CD4-positive, alpha-beta T cell treated with Interferon alpha-2 for 1 hour (primary cell): ENCODE results near the gene GALNT18.
A peak's percentile ranks its signal among the peaks of the same experiment; 100 is the strongest.

Source experiments
- DNase-seq, 2 donors: peaks; one replicate each; pipeline ENCODE4 v3.0.0-alpha.2; 2020 to 2022

Gene GALNT18

DNA sequence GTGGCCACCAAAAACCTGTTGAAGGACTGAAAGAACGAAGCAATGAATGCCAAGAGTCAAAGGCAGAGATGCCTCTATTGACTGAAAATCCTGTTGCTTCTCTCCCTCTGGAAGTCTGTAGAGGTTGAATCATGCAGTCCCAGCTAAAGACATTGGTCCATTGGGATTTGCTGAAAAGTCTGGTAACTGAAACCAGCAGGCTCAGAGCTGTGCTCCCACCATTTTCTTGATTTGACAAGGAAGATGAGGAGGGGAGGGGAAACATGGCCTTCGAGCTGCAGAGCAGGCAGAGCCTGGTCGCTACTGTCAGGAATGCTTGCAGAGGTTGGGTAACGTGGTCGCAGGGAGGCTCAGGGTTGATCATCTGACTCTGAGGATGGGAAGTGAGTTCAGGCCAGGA is 196.0 kb downstream of the GALNT18 start:
- DNase-seq, result no peak

DNA sequence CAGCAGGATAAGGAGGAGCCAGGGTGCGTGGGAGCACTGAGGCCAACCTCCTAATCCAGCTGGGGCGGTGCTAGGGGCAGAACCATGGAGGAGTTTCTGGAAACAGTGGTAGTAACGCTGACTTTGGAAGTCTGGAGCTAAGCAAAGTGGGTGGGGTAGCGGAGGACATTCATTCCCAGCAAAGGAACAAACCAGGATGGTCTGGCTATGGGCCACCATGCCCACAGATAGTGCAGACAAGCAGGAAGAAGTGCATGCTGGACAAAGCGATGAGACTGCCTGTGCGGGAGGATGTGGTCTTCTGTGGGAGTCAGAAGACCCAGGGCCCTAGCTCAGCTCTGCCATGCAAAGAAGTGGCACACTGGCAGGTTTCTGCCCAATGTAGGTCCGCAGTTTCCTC is 197.1 kb downstream of the GALNT18 start:
- DNase-seq, result no peak

DNA sequence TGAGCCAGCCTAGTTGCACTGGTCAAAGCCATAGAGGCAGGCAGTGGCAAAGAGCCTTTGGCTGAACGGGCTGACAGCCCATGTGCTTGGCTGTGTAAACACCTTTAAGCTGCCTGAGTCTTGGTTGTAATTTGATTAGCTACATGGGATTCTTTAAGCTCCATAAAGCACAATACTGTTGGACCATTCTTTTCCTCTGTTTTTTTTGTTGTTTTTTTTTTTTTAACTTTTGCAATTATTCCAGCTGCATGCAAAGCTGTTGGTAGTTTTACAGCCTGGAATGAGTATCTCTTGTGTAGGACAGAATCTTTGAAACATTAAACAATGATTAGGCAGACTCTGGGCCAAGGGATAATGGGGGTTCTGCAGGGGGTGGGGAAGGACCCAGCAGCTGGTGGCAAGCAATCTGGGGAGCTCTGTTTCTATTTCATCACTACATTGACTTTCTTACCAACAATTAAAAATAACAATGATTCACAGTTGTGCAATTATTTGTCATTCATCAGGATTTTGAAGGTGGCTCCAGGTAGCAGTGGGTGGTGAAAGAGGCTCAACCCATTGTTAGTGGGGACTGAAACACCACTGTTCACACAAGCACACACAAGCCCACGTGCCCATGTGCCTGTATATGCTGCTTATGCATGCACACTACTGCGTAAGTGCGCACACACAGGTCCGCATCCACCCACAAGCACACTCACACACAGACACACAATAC is 199.2 kb downstream of the GALNT18 start:
- no peak for DNase-seq

DNA sequence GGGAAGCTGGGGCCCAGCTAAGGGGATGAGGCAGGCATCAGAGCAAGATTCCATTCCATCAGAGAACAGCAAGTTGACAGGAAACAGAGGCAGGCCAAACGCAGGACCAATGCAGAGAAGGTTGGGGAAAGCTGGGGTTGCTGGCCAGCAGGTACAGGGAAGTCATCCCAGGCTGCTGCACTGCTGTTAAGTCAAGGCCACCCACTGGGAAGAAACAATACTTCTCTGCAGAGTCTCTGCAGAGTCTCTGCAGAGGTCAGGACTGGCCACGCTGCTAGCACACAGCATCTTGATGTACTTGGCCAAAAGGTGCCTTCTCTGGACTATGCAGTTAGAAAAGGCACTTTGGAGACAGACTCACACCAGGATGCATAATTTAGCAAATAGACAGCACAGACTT is 200.3 kb downstream of the GALNT18 start:
- DNase-seq, result no peak

DNA sequence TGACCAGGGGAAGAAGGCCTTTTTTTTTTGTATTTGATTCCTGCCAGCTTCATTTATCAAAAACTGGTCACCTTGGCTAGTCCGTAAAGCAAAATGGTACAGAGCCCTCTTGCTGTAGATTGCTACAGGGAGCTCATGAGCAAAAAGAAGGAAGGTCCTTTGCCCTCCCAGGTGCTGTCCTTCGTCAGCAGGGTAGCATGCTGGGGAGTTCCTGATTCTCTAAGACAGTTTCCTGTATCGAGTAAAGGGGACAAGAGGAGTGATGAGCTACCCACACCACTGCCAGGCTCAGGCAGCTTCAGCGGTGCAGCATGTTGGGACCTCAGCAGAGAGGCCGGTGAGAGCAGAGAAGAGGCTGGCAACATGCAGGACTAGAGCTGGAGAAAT is 200.9 kb downstream of the GALNT18 start:
- DNase-seq, result no peak

DNA sequence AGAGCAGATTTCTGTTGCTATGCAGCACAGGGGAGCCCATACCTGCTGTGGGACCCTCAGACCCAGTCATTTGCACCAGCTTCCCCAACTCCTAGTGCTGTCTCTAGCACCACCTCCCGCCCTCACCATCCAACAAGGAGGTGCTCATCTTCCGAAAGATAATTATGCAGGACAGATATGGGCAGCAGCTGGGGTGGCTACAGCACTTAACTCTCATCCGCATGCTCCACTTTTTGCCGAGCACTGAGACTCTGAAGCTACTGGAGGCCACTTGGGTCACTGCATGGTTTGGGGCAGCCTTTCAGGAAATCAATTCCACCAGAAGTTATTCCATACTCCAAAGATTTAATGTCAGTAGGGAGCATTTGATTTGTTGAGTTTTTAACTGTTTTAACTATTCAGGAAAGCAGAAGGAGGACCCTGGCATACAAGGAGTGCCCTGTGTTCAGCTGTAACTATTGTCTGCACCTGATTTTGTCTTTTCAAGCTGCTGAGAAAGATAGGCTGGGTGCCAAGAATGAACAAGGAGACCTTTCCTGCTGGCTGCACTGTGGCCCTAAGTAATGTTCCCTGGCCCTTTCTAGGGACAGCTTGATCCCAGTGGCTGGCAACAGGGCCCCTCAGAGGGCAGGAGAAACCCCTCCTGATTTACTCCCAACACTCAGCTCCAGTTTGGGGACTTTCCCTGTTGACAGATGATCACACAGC is 201.5 kb downstream of the GALNT18 start:
- no peak for DNase-seq

DNA sequence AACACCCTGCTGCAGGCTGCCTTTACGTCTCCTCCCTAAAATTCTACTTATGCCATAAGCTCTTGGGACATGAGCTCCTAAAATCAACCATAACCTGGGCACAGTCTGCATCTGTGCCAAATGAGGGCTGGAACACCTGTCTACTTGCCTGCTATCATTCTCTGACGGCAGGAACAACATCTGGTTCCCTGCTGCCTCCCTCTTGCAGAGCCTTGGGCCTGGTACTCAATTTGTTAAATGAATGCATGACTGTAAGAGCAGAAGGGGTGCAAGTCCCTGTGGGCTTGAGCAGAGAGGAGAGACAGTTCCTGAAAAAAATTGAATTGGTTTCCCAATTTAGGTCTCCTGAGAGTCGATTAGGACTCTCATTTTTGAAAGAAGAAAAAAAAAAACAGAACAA is 202.1 kb downstream of the GALNT18 start:
- no peak for DNase-seq

DNA sequence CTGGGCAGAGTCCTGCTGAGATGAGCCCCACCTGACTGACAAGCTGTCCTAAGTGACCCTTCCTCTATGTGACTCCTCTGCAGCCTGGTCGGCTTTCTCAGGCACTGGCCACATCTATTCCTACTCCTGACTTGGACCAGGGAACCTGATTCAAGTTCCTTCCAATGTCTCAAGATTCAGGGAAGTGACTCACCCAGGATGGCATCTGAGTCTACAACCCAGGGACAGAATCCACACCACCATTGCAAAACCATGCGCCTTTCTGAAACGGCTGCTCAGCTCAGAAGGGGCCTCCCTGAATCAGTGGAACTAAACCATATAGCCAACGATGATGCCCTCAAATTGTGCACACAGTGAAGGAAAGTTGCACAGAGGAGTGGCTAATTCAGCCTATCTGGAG is 204.9 kb downstream of the GALNT18 start:
- DNase-seq, result no peak

DNA sequence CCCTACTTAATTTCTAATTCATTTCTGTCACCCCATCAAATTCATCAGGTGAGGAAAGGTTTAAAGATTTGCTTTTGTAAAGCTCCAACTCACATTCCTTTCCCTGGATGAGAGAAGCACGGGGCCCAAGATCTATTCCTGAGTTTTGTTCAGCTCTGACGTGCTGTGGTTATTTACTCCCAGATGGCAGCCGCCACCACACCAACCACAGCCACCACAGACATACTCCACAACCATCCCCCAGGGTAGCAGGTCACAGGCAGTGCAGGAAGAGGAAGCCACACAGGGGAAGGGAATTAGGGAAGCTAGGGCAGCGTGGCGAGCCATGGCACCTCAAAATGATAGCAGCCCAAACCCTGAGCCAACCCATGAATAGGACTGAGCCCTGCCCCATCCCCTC is 205.3 kb downstream of the GALNT18 start:
- peak; percentile 10 to 11 for DNase-seq

DNA sequence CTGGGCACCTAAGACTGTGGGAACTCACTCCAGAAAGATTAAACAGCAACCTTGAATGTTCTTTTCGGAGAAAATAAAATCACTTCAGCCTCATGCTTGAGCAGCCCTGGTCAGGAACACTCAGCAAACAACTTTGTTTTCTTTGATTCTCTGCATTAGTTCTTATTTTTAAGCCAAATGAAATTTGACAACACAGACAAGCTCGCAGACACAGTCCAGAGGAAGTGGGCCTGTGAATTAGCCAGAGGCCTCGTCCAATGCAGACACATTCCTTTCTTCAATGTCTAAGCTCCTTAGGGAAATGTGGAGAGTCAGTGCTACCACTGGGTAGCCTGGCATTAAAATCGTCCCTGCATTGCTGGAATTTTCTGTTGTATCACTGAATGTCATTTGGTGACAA is 205.9 kb downstream of the GALNT18 start:
- DNase-seq, result no peak

DNA sequence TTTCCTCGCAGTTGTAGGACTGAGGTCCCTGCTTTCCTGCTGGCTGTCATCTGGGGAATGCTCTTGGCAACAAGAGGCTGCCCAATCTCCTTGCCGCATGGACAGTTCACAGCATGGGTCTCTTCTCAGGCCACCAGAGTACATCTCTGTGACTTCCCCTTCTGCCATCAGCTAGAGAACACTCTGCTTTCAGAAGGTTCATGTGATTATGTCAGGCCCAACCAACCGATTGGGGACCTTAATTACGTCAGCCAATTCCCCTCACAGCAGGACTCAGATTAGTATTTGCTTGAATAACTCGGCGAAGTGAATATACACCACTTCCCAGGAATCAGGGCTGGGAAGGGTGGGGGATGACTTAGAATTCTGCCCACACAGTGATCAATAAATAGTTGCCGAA is 206.8 kb downstream of the GALNT18 start:
- DNase-seq, result no peak

DNA sequence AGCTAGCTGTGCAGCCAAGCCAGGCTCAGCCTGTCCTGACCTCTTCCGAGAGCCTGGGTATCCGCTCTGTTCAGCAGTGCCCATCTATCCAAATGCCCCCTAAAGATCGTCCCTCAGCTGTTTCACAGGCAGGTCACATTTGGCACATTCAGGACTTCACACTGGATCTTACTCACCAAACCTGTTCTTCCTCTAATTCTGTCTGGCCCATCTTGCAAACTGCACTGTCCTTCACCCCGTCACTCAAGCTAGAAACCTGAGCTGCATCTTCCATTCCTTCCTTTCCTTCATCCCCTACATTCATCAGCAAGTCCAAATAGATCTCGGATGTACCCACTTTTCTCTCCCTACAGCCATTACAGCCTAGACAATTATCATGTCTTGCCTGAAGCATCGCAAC is 208.0 kb downstream of the GALNT18 start:
- DNase-seq, result no peak

DNA sequence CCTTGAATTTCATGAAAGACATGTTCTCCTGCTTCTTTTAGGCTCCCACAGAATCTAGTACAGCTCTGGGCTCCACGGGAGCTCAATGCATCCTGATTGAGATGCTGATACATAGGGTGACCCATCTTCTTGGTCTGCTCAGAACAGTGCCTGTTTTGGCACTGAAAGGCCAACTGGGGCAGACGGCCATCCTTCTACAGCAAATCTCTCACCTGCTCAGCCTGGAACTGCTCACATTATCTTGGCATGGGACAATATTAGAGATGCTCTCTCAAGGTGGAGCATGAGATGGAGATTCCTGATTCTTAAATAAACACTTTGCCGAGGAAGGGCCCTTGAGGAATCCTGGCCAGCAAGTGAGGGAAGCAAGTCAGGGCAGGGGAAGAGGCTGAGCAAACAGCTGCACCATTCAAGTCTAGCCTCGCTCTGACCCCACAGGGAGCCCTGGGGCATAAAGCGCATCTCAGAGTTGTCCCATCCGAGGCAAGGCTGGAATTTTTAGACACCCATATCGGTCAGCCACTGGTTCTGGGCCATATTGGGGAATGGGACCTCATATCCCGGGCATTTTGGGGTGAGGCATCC is 210.3 kb downstream of the GALNT18 start:
- DNase-seq, result no peak

DNA sequence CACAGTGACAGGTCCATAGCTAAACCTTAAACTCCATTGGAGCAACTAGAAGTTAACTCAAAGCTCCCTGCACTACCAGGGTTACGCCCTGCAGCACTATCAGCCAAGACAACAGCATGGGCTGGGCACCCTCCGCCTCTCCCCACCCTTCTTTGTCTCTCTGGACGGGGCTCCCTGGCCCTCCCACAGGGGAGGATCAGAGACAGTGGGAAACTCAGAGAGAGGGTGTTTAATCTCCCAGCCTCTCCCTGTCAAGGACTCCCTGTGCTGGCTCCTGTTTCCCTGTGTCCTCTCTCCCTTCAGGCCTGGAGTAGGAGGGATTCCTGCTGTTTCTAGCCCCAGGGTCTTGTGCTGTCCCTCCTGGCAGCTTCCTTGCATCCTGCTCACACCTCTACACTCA is 211.9 kb downstream of the GALNT18 start:
- DNase-seq, result no peak

DNA sequence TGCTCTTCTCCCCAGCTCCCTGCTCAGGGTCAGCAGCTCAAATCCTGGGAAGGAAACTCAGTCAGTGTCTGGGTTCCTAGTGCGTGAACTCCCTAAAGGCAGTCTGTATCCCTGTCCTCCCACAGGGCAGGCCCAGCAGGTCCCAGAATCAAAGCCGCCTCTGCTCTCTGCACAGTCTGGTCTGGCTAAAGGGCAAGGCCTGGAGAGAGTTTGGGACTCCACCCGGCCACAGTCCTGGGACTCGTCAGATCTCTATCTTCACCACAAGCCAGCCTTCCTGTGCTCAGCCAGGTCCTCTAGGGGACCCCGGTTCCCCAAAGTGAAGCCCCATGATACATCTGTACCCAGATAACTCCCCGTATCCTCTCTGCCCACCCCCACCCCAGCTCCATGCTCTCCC is 212.6 kb downstream of the GALNT18 start:
- no peak for DNase-seq

DNA sequence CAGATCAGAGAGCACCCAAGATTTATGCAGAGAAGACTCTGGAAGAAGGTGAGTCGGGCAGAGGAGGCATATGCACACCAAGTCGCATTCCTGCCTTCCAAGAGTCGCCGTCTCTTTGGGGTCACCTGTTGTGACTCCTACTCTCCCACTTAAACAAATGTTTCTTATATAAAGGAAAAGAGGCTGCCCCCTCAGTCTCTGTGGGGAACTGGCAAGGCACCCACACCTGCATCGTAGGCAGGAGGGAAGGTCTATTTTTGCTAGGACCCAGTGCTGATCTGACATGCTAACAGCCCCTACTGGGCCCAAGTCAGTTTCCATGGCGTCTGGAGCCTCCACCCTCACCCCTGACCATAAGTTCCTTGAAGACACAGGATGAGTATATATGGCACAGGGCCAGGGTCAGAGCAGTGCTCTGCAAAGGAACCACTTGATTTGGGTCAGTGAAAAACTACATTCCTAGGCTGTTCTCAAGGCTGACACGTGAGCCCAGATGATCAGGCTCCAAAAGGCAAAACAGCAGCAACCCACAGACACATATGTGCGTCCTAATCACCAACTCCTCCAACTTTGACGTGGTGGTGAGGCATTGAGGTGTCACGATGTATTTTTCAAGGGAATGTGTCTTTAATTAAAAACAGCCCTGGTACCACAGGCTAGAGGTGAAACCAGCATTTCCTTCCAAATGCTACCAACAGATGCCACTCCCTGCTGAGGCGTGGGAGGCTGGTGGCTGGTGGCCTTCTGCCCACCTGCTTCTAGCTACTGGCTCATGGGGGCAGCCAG is 213.2 kb downstream of the GALNT18 start:
- DNase-seq, result no peak

DNA sequence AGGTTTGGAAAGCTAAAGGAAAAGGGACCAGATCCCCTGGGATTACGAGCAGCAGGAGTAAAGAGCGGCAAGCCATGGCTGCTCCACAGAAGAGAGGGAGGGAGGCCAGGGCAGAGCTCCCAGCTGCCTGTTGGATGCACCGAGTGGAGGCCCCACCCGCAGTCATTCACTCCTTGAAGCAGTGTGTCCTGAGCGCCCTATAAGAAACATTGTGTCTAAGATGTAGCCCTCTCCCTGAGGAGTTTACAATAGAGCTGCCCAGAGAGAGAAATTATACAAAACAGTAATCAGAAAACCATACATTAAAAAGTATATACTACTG is 214.1 kb downstream of the GALNT18 start:
- DNase-seq, result no peak

DNA sequence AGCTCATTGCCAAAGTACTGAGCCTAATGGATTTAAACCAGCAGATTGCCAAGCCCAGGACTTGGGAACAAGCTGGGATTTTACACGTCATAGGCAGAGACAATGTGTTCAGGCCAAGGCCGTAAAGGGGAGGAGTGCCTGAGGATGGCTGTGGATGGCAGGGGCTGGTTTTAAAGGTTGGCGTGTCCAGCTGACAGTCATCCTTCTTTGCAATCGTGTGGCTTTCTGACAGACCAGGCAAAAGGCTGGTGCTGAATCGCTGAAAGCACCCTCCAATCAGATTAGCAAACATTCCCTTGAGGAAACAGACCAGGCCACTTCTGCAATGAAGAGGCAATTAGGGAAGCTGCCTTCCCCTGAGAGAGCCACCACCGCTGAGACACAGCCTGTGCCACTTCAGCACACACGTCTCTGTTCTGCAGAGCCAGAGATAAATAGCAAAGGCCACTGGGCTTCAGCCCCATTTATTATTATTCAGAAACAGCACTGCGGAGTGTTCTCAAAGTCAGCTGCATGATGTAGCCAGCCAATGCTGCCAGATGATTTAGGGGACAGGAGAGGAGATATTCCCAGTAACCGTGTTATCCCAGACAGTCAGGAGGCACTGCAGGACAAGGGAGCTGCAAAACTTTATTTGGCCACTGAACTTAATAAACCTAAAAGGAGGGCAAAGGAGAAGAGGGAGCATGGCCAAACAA is 214.6 kb downstream of the GALNT18 start:
- DNase-seq, result no peak

DNA sequence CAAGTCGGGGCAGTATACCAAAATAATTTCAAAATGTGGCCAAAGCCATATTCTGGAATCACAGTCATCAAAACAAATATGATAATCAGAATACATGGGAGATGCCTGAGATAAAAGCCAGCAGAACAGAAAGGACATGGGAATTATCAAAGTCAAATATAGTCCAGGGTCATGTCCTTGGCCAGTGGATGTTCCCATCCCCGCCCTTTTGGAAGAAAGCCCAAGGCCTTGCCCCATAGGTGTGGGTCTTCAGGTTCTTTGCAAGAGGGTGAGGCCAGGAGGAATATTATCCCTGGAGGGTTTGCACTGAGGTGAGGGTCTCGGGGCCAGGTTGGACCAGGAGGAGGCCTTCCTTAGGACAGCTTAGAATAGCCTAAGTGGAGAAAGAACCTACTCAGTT is 215.2 kb downstream of the GALNT18 start:
- no peak for DNase-seq

DNA sequence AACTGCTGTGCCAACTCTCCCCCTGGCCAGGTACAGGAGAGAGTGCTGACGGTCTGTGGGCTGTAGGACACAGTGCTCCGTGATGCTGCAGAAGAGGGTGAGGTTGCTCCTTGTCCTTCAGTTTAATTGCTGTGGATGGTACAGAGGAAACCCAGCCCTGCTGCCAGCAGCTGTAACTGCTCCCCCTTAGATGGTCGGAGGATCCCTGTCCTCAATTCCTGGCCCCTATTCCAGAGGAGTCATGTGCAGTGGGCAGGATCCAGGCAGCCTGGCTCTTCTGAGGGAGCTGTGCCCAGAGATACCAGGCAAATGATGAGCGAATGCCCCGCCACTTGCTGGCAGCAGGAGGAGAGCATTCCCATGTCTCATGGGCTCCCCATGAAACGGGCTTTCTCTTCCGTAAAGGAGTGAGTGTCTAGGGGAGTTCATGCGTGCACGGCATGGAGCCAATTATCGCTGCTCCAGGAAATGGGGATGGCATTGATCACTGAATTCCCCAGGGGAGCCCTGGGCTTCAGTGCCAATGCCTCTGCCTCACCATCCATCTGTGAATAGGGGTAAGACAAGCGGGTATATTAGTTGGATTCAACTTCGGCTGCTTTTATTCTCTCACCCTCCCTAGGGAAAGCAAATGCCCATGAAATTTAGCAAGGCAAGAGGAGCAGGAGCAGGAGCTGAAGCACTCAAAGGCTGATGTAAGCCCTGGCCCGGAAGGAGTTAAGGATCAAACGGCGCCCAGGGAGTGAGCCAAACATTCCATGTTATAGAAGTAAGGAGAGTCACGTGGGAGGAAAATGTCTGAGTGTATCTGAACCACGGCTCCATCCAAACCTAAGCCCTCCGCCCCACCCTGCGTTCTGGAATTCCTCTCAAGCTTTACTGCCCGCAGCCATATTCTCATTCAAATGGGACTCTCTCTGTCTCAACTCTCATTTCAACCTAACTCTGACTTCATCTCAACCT is 217.8 kb downstream of the GALNT18 start:
- DNase-seq, result no peak

DNA sequence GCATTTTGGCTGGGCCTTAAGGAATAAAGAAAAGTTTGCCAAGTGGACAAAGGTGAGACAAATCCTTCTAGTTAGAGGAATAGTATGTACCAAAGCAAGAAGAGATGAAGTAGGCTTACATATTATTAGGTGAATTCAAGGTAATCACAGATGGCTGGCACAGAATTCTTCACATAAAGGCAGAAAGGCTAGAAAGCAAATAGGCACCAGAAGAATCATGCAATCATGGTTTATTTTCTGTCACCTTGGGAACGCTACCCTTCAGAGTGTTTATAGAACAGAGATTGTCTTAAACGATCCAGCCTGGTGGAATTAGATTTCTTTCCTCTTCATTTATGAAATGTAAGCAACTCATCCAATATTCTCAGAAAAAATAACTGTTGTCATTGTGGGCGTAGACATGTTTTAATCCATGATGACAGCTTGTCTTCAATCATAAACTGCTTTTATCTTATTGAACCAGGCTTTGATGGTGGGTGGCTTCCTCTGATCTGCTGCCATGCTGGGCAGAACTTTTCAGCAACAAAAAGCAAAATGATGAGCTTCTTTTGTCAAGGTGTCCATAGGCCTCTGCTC is 219.8 kb downstream of the GALNT18 start:
- DNase-seq, result no peak
